Loucy (cell line): ENCODE data around the gene SELENOM.

Source experiments
- H2AFZ ChIP-seq: fragments of 200-600 bp; sonication (generic); 2 replicates; pipeline ENCODE4 v1.6.0; 2016; ENCODE audit warnings: antibody characterized with exemption, mild to moderate bottlenecking, low read length, moderate library complexity
- H3F3A ChIP-seq: fragments of 200-600 bp; 2 replicates; pipeline ENCODE4 v1.6.0; 2016; ENCODE audit warnings: antibody characterized with exemption, low read depth, mild to moderate bottlenecking
- H3K27me3 ChIP-seq: fragments of 200-600 bp; sonication (generic); 2 replicates; pipeline ENCODE4 v1.6.1; 2014; ENCODE audit warnings: low read length, mild to moderate bottlenecking; ENCODE audit not compliant: insufficient read depth, poor library complexity, severe bottlenecking
- H3K36me3 ChIP-seq: fragments of 200-600 bp; sonication (generic); 2 replicates; pipeline ENCODE4 v1.6.1; 2016; ENCODE audit warnings: low read length; ENCODE audit not compliant: insufficient read depth
- H3K4me1 ChIP-seq: fragments of 200-600 bp; sonication (generic); 2 replicates; pipeline ENCODE4 v1.5.1; 2014; ENCODE audit warnings: low read length, mild to moderate bottlenecking; ENCODE audit not compliant: insufficient read depth, poor library complexity, severe bottlenecking
- H3K4me2 ChIP-seq: fragments of 200-600 bp; sonication (generic); 2 replicates; pipeline ENCODE4 v1.6.0; 2014; ENCODE audit warnings: antibody characterized with exemption, low read length, low read depth, mild to moderate bottlenecking; ENCODE audit not compliant: poor library complexity, severe bottlenecking
- H3K4me3 ChIP-seq: fragments of 200-600 bp; sonication (generic); 2 replicates; pipeline ENCODE4 v1.5.1; 2014; ENCODE audit warnings: low read length, mild to moderate bottlenecking, mixed read lengths; ENCODE audit not compliant: poor library complexity, severe bottlenecking
- H3K79me2 ChIP-seq: fragments of 200-600 bp; sonication (generic); 2 replicates; pipeline ENCODE4 v1.6.1; 2014; ENCODE audit warnings: low read length; ENCODE audit not compliant: insufficient read depth
- H3K9ac ChIP-seq: fragments of 200-600 bp; sonication (generic); 2 replicates; pipeline ENCODE4 v1.6.0; 2014; ENCODE audit warnings: mild to moderate bottlenecking, low read depth, low read length, moderate library complexity; ENCODE audit not compliant: poor library complexity, severe bottlenecking
- H3K9me2 ChIP-seq: fragments of 200-600 bp; sonication (generic); replicated peaks from 2 replicates; pipeline ENCODE4 v1.6.1; 2016; ENCODE audit warnings: low read depth, low read length, mixed read lengths
- H3K9me3 ChIP-seq: fragments of 200-600 bp; sonication (generic); 2 replicates; pipeline ENCODE4 v1.6.1; 2014; ENCODE audit warnings: mild to moderate bottlenecking, antibody characterized with exemption, low read length, low read depth; ENCODE audit not compliant: insufficient read depth
- H4K20me1 ChIP-seq: fragments of 200-600 bp; sonication (generic); 2 replicates; pipeline ENCODE4 v1.6.0; 2014; ENCODE audit warnings: antibody characterized with exemption, low read length, mild to moderate bottlenecking; ENCODE audit not compliant: insufficient read depth, poor library complexity, severe bottlenecking
- EZH2phosphoT487 ChIP-seq: fragments of 200-600 bp; IDR thresholded peaks from 2 replicates; pipeline ENCODE4 v1.6.1; 2018; ENCODE audit warnings: antibody characterized with exemption, mild to moderate bottlenecking, moderate library complexity, borderline replicate concordance
- TF ChIP-seq, protein P1 (sequence below): fragments of 200-600 bp; sonication (generic); conservative IDR thresholded peaks from 2 replicates; pipeline ENCODE4 v1.5.1; 2014; ENCODE audit warnings: mild to moderate bottlenecking, antibody characterized with exemption, low read length

Gene SELENOM

DNA sequence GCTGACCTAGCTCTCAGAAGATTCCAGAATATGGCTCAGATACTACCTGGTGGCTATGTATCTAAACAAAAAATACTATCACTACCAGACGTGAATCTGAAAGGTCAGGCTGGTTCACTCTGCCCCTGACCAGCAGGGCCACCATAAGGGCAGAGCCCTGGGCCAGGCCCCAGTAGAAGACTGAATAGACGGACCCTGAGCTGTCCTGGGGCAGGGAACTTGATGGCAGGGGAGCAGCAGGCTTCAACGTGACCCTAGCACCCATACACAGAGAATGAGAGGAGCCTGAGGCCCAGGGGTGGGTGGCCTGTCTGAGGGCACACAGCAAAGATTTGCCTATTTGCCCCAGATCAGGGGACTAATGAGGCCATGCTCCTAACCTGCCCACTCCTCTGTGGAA, 46.0 kb upstream of the SELENOM start:
- H3K4me1 ChIP-seq, result no peaks in the 10 kb centered on the region
- H3K4me2 ChIP-seq, result no peak overlapping the region
- H3K9ac ChIP-seq, result no peak overlapping the region
- H2AFZ ChIP-seq, result no peak overlapping the region
- no peak overlapping the region for H3K4me3 ChIP-seq
- TF ChIP-seq, protein P1, sequence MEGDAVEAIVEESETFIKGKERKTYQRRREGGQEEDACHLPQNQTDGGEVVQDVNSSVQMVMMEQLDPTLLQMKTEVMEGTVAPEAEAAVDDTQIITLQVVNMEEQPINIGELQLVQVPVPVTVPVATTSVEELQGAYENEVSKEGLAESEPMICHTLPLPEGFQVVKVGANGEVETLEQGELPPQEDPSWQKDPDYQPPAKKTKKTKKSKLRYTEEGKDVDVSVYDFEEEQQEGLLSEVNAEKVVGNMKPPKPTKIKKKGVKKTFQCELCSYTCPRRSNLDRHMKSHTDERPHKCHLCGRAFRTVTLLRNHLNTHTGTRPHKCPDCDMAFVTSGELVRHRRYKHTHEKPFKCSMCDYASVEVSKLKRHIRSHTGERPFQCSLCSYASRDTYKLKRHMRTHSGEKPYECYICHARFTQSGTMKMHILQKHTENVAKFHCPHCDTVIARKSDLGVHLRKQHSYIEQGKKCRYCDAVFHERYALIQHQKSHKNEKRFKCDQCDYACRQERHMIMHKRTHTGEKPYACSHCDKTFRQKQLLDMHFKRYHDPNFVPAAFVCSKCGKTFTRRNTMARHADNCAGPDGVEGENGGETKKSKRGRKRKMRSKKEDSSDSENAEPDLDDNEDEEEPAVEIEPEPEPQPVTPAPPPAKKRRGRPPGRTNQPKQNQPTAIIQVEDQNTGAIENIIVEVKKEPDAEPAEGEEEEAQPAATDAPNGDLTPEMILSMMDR, result no peak
- TF ChIP-seq EZH2phosphoT487, result no peak
- no peaks in the 10 kb centered on the region for H3K36me3 ChIP-seq
- H3K9me3 ChIP-seq, result no peaks in the 10 kb centered on the region
- H3K79me2 ChIP-seq, result no peaks in the 10 kb centered on the region
- no peaks in the 10 kb centered on the region for H3F3A ChIP-seq
- H3K27me3 ChIP-seq, result peaks cover 29% of the 10 kb centered on the region
- no peaks in the 10 kb centered on the region for H4K20me1 ChIP-seq
- no peaks in the 10 kb centered on the region for H3K9me2 ChIP-seq

DNA sequence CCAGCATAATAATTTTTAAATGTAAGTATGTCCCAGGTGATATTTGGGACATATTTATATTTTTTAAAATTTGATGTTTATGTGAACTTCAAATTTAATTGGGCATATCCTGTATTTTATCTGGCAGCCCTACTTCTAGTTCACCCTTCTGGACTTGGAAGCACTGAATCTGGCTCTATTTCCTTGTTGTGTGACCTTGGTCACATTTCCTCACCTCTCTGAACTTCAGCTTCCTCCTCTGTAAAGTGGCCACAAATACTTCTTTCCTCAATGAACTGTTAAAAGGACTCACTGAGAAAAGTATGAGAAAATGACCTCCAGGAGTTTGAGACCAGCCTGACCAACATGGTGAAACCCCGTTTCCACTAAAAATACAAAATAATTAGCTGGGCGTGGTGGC, 44.5 kb upstream of the SELENOM start:
- no peak overlapping the region for H3K9ac ChIP-seq
- no peaks in the 10 kb centered on the region for H3K79me2 ChIP-seq
- no peak overlapping the region for H3K4me2 ChIP-seq
- no peaks in the 10 kb centered on the region for H3F3A ChIP-seq
- no peaks in the 10 kb centered on the region for H4K20me1 ChIP-seq
- no peak overlapping the region for H2AFZ ChIP-seq
- peaks cover 16% of the 10 kb centered on the region for H3K27me3 ChIP-seq
- no peak for TF ChIP-seq EZH2phosphoT487
- TF ChIP-seq, protein P1, result no peak
- H3K9me3 ChIP-seq, result no peaks in the 10 kb centered on the region
- H3K4me1 ChIP-seq, result no peaks in the 10 kb centered on the region
- no peaks in the 10 kb centered on the region for H3K9me2 ChIP-seq
- no peaks in the 10 kb centered on the region for H3K36me3 ChIP-seq
- no peak overlapping the region for H3K4me3 ChIP-seq

DNA sequence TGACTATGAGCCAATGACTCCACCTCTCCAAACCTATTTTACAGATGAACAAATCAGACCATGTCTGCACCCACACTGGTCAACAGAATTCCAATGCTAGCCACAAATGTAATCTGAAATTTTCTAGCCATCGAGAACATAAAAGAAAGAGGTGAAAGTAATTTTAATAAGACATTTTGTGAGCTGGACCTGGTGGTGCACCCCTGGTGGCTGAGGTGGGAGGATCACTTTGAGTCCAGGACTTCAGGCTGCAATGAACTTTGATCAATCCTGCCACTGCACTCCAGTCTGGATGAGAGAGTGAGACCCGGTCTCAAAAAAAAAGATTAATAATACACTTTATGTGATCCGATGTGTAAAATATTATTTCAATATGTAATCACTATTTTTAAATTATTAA, 43.2 kb upstream of the SELENOM start:
- Histone ChIP-seq H3K4me2 (no peak overlapping the region), H3F3A (no peaks in the 10 kb centered on the region), H2AFZ (no peak overlapping the region), H3K27me3 (peaks cover 3% of the 10 kb centered on the region), H3K9me2 (no peaks in the 10 kb centered on the region), H3K4me3 (no peak overlapping the region), H3K36me3 (no peaks in the 10 kb centered on the region), H3K79me2 (no peaks in the 10 kb centered on the region), H3K4me1 (no peaks in the 10 kb centered on the region), H3K9me3 (no peaks in the 10 kb centered on the region), H4K20me1 (no peaks in the 10 kb centered on the region), H3K9ac (no peak overlapping the region)
- no peak for TF ChIP-seq EZH2phosphoT487
- TF ChIP-seq, protein P1, result peak; percentile 51
